Fibroblast of peridontal ligament (primary cell): ENCODE results near the gene R3HCC1L.
A peak's percentile ranks its signal among the peaks of the same experiment; 100 is the strongest.

Experiments
- DNase-seq: peaks from one replicate; pipeline ENCODE4 v3.0.0-alpha.2; 2010; ENCODE audit errors: extremely low read depth

The R3HCC1L gene

GRCh38 chr10:98231417-98231816 is 97.0 kb downstream of the R3HCC1L start:
- no peak for DNase-seq

GRCh38 chr10:98235846-98236245 is 101.4 kb downstream of the R3HCC1L start:
- DNase-seq = peak; percentile 23

GRCh38 chr10:98236862-98237261 is 102.4 kb downstream of the R3HCC1L start:
- DNase-seq = no peak

- no peak for DNase-seq
Measured at GRCh38 chr10:98238391-98238790, 103.9 kb downstream of the R3HCC1L start.

- no peak for DNase-seq
Measured at GRCh38 chr10:98240524-98240923, 106.1 kb downstream of the R3HCC1L start.

- peak; percentile 76 for DNase-seq
Measured at GRCh38 chr10:98242823-98243222, 108.4 kb downstream of the R3HCC1L start.

GRCh38 chr10:98244141-98244540 is 109.7 kb downstream of the R3HCC1L start:
- DNase-seq = no peak

- no peak for DNase-seq
Measured at GRCh38 chr10:98244586-98244985, 110.1 kb downstream of the R3HCC1L start.

- DNase-seq = peak; percentile 69
Measured at GRCh38 chr10:98246911-98247805, 112.7 kb downstream of the R3HCC1L start.

- DNase-seq = no peak
Measured at GRCh38 chr10:98248018-98248417, 113.6 kb downstream of the R3HCC1L start.

GRCh38 chr10:98249134-98249533 is 114.7 kb downstream of the R3HCC1L start:
- DNase-seq = no peak

GRCh38 chr10:98251399-98251798 is 116.9 kb downstream of the R3HCC1L start:
- DNase-seq = no peak

- no peak for DNase-seq
Measured at GRCh38 chr10:98252464-98252863, 118.0 kb downstream of the R3HCC1L start.

- no peak for DNase-seq
Measured at GRCh38 chr10:98253499-98253898, 119.0 kb downstream of the R3HCC1L start.

GRCh38 chr10:98254234-98254974 is 119.9 kb downstream of the R3HCC1L start:
- DNase-seq = no peak

GRCh38 chr10:98255146-98255877 is 120.9 kb downstream of the R3HCC1L start:
- DNase-seq = no peak

- no peak for DNase-seq
Measured at GRCh38 chr10:98256692-98257091, 122.2 kb downstream of the R3HCC1L start.

- DNase-seq = no peak
Measured at GRCh38 chr10:98257198-98257597, 122.7 kb downstream of the R3HCC1L start.

- no peak for DNase-seq
Measured at GRCh38 chr10:98257961-98258360, 123.5 kb downstream of the R3HCC1L start.

- no peak for DNase-seq
Measured at GRCh38 chr10:98258683-98259454, 124.4 kb downstream of the R3HCC1L start.

GRCh38 chr10:98259606-98260315 is 125.3 kb downstream of the R3HCC1L start:
- no peak for DNase-seq
